Measurements from ENCODE around the gene DRGX.
A peak's percentile ranks its signal among the peaks of the same experiment; 100 is the strongest.

Gene DRGX

DNA sequence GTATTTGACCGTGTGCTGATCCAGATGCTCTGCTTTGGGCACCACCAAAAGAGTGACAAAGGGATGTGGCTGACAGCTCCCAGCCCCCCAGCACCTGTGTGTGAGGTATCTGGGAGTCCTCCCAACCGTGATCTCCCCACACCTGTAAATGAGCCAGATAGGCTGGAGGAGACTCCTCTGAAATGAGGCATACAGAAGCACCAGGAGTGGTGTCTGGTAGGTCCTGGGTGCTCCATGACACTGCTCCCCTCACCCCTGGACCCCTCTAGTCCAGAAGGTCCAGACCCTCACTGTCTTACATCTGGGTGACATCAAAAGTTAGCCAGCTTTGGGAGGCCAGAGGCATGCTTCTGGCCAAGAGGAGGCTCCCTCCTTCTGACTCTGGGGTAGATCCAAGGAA lies 20.0 kb upstream of the DRGX start:
- no peak overlapping the region for H3K4me3 ChIP-seq (ENCODE audit: low read length)
- DNase-seq (ENCODE audit: low read depth): no peak
- TF ChIP-seq, protein P1, sequence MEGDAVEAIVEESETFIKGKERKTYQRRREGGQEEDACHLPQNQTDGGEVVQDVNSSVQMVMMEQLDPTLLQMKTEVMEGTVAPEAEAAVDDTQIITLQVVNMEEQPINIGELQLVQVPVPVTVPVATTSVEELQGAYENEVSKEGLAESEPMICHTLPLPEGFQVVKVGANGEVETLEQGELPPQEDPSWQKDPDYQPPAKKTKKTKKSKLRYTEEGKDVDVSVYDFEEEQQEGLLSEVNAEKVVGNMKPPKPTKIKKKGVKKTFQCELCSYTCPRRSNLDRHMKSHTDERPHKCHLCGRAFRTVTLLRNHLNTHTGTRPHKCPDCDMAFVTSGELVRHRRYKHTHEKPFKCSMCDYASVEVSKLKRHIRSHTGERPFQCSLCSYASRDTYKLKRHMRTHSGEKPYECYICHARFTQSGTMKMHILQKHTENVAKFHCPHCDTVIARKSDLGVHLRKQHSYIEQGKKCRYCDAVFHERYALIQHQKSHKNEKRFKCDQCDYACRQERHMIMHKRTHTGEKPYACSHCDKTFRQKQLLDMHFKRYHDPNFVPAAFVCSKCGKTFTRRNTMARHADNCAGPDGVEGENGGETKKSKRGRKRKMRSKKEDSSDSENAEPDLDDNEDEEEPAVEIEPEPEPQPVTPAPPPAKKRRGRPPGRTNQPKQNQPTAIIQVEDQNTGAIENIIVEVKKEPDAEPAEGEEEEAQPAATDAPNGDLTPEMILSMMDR (conservative IDR thresholded peaks at IDR 0.05; ENCODE audit: low read length): no peak

DNA sequence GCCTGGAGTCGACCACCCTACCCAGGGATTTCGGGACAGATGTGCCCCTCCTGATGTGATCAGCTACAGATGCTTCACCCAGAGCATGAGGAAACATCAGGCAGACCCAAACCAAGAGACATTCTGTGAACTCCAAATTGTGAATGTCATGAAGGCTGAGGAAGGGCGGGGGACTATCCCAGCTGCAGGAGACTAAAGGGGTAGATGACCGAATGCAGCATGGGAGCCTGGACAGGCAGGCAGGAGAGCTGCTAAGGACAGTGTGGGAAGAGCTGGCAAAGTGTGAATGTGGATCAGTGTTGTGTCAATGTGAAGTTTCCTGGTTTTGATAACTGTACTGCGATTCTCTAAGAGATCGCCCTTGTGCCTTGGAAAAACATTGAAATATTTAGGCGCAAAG lies 19.2 kb upstream of the DRGX start:
- TF ChIP-seq, protein P1 (conservative IDR thresholded peaks at IDR 0.05; ENCODE audit: low read length): no peak
- no peak for DNase-seq (ENCODE audit: low read depth)
- no peak overlapping the region for H3K4me3 ChIP-seq (ENCODE audit: low read length)

DNA sequence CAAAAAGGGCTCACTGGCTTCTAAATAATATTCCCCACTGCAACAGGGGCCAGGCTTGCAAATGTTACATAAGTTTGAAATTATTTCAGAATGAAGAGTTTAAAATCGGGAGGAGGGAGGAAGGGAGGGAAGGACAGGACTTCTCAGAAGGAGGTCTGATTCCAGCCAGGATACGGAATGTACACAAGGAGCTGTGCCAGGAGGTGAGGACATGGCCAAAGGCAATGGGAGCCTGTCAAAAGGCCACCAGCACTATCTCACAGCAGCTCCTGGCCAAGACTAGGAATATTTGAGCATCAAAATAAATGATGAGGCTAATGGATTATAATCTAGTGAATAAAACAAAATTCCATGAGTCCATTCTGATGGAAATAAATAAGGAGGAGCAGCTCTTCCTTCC lies 18.6 kb upstream of the DRGX start:
- no peak for DNase-seq (ENCODE audit: low read depth)
- TF ChIP-seq, protein P1 (conservative IDR thresholded peaks at IDR 0.05; ENCODE audit: low read length): no peak
- no peak overlapping the region for H3K4me3 ChIP-seq (ENCODE audit: low read length)

DNA sequence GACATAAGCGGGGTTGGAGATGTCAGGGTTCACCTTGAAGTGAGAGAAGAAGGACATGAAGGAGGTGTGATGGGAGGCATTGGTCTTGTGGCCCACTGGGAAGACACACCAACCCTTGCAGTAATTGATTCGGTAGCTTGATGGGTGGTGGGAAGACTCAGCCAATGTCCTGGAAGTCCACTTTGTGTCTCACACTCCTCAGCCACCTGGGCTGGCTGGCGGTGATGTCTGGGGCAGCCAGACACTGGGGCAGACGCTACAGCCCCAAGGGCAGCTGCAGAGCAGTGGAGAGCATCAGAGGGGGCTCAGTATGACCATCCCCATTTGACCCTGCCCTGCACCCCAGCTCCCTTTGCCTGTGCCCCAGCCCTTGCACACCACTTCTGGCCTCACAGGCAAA lies 16.7 kb upstream of the DRGX start:
- TF ChIP-seq, protein P1 (conservative IDR thresholded peaks at IDR 0.05; ENCODE audit: low read length): no peak
- DNase-seq (ENCODE audit: low read depth): no peak
- no peak overlapping the region for H3K4me3 ChIP-seq (ENCODE audit: low read length)

DNA sequence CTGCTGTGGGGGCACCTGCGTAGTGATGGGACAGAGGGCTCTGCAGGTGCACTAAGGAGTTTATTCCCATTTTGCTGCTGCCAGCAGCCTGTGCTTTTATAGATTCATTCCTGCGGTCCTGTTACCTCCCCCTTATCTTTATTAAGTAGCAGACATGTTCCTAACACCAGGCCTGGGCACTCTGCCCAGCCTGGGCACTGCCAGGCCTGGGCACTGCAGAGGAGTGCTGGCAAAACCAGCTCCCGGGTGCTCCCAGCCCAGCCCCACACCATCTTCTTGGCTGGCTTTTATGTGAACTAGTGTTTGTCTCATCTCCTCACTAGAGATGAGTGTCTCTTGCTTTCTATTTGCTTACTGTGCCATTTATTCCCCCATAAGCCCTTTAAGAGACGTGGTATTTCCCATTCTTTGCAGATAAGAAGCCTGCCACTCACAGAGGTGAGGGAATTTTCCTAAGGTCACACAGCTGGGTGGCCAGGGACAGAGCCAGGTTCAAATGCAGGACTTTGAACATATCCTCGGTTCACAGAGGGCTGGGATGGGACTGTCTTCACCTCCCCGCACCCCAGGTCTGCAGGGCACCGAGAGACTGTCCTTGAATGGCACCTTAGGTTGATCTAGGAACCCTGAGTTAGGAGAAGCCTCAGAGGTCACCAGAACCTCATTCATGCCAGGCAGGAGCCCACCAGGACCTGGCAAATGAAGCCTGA lies 14.6 kb upstream of the DRGX start:
- no peak for DNase-seq (ENCODE audit: low read depth)
- H3K4me3 ChIP-seq (ENCODE audit: low read length): no peak overlapping the region
- TF ChIP-seq, protein P1 (conservative IDR thresholded peaks at IDR 0.05; ENCODE audit: low read length): no peak

DNA sequence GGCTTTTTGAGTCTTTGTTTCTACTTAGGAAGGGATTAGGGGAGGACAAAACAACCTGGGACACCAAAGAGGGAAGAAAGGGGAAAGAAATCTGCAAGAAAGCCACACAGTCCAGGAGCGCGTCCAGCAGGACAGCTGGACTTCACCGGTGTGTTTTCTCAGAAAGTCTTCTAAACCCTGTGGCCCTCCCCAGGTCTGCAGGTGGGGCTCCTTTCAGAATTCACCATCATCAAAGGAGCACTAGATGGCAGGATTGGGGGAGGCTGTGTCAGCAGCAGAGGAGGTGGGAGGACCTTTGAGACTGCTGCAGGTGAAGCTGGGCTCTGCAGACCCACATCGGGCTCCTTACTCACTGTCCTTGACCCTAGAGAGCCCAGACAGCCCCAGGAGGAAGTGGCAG lies 13.9 kb upstream of the DRGX start:
- H3K4me3 ChIP-seq (ENCODE audit: low read length): no peak overlapping the region
- DNase-seq (ENCODE audit: low read depth): no peak
- TF ChIP-seq, protein P1 (conservative IDR thresholded peaks at IDR 0.05; ENCODE audit: low read length): no peak

DNA sequence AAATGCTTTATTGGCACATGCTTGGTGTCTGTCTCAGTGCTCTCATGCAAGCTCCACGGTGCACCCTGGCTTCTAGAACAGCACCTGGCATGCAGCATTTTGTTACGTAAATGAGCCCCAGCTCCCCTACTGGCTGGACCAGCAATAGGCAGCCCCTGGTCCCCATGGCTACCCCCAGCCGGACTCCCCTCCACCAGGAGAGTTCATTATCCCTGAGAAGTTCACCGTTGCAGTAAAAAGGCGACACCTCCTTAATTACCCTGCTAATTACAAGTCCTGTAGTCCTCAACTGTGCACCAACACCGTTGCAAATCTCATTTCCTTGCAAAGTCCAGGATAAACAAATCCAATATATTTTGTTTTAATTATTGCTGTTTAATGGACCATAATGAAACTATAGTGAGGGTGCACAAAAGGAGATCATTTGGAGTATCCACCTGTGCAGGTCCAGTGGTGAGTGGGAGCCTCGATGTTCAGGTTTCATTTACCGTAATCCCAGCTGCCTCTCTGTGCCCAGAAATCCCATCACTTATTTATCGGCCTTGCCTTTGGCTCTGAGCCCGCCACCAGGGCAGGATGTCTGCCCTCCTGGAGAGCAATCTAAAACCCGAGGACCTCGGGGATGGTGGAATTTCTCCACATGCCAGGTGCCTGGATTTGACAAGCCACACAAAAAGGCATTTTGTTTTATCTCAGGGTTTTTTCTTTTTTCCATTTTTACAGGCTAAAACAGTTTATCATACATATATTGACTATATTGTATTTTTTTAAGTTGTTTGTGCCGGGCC lies 12.8 kb upstream of the DRGX start:
- DNase-seq (ENCODE audit: low read depth): no peak
- TF ChIP-seq, protein P1 (conservative IDR thresholded peaks at IDR 0.05; ENCODE audit: low read length): peak; percentile 20; the same call in 1 of the 2 replicates
- H3K4me3 ChIP-seq (ENCODE audit: low read length): no peak overlapping the region
